ENCODE results near the gene DAAM1.

DNA sequence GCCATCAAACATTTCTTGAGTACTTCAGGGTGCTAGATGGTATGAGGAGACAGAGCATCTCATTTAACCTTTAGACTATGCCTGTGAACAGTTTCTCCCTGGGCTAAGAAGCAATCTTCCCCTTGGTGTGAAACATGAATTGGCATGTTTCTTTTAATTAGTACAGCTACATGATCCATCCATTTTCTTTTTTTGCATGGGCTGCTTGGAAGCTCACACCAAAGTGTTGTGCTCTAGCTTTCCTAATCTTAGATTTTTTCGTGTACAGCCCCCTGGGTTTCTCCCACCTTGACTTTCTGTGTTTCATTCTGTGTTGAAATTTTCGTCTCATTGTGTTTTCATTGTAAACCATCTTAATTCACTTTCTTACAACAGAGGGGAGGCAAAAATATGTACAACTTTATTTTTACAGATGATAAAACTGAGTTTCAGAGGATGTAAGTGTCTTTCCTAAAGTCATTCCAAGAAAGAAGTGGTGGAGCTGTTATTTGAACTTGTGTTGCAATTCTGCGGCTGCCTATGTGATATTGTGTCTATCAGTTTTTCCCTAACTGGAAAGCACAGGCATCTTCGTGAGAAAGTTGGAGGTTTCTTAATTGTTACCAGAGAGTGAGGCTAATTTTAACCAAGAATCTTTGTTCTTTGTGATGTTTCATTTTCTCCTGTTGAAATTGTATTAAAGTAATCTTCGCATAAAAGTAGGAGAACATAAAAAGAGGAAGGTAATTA, 64.5 kb downstream of the DAAM1 start:
- TF ChIP-seq CTCF (IDR thresholded peaks at IDR 0.05; ENCODE audit: low read depth, low read length) = no peak
- no peak for TF ChIP-seq EZH2phosphoT487 (IDR thresholded peaks at IDR 0.05; ENCODE audit: low read depth)
